Type B pancreatic cell (in vitro differentiated cells): ENCODE results near the gene OR9A4. TPM values are rescaled to one million over a fixed set of nuclear protein-coding genes. Genes with fewer than 3 reads are reported as not detected.

Experiments
- DNase-seq: peaks from one replicate; pipeline ENCODE4 v3.0.0; 2021; ENCODE audit warnings: mixed read lengths; ENCODE audit not compliant: unreplicated experiment; ENCODE audit errors: extremely low spot score
- H3K27ac Mint-ChIP-seq: 2 replicates; pipeline ENCODE4 v1.8.0; 2021; ENCODE audit warnings: mild to moderate bottlenecking, mixed read lengths
- H3K27me3 Mint-ChIP-seq: 2 replicates; pipeline ENCODE4 v1.8.0; 2021; ENCODE audit warnings: mixed read lengths
- H3K36me3 Mint-ChIP-seq: 2 replicates; pipeline ENCODE4 v1.8.0; 2021; ENCODE audit warnings: mixed read lengths
- H3K4me1 Mint-ChIP-seq: one replicate; pipeline ENCODE4 v1.8.0; 2021; ENCODE audit warnings: mixed read lengths; ENCODE audit not compliant: unreplicated experiment
- H3K4me3 Mint-ChIP-seq: 2 replicates; pipeline ENCODE4 v1.8.0; 2021; ENCODE audit warnings: mild to moderate bottlenecking, mixed read lengths
- H3K9me3 Mint-ChIP-seq: 2 replicates; pipeline ENCODE4 v1.8.0; 2021; ENCODE audit warnings: mixed read lengths
- CTCF ChIP-seq: fragments of 200-600 bp; sonication (generic); conservative IDR thresholded peaks from 2 replicates; pipeline ENCODE4 v1.5.0; 2021; ENCODE audit warnings: antibody characterized with exemption, mild to moderate bottlenecking
- total RNA-seq: library from RNA; stranded (reverse); gene quantifications from 2 replicates; pipeline ENCODE4 v1.2.1, GENCODE V29; 2021; ENCODE audit warnings: low replicate concordance

OR9A4 gene
- total RNA-seq, 1 donor from 2014 or later: not detected

GRCh38 chr7:141952461-141952860, 36.3 kb downstream of the OR9A4 start:
- DNase-seq: no peak
- TF ChIP-seq CTCF: no peak
- no peaks in the 10 kb centered on the region for H3K27me3 Mint-ChIP-seq
- no peaks in the 10 kb centered on the region for H3K4me1 Mint-ChIP-seq
- H3K36me3 Mint-ChIP-seq: no peaks in the 10 kb centered on the region
- H3K4me3 Mint-ChIP-seq: no peak overlapping the region
- H3K27ac Mint-ChIP-seq: no peak overlapping the region
- H3K9me3 Mint-ChIP-seq: no peaks in the 10 kb centered on the region

- no peaks in the 10 kb centered on the region for H3K36me3 Mint-ChIP-seq
- no peak overlapping the region for H3K27ac Mint-ChIP-seq
- no peak overlapping the region for H3K4me3 Mint-ChIP-seq
- H3K9me3 Mint-ChIP-seq: no peaks in the 10 kb centered on the region
- H3K27me3 Mint-ChIP-seq: no peaks in the 10 kb centered on the region
- no peaks in the 10 kb centered on the region for H3K4me1 Mint-ChIP-seq
- TF ChIP-seq CTCF: no peak
- DNase-seq: no peak
Observed at GRCh38 chr7:141954334-141954733, 38.1 kb downstream of the OR9A4 start.

- Mint-ChIP-seq H3K4me3 (no peak overlapping the region), H3K27me3 (peaks cover 2% of the 10 kb centered on the region), H3K27ac (no peak overlapping the region), H3K4me1 (no peaks in the 10 kb centered on the region), H3K9me3 (no peaks in the 10 kb centered on the region), H3K36me3 (no peaks in the 10 kb centered on the region)
- DNase-seq: no peak
- no peak for TF ChIP-seq CTCF
Observed at GRCh38 chr7:141956084-141956483, 39.9 kb downstream of the OR9A4 start.

GRCh38 chr7:141960687-141961422, 44.7 kb downstream of the OR9A4 start:
- Mint-ChIP-seq H3K4me1 (no peaks in the 10 kb centered on the region), H3K27ac (no peak overlapping the region), H3K9me3 (no peaks in the 10 kb centered on the region), H3K36me3 (no peaks in the 10 kb centered on the region), H3K4me3 (no peak overlapping the region), H3K27me3 (peaks cover 2% of the 10 kb centered on the region)
- no peak for TF ChIP-seq CTCF
- DNase-seq: no peak

Other genes with a start within 250 kb of the OR9A4 start
- gene DENND11, start 214.2 kb upstream of the OR9A4 start, total RNA-seq: 17.3 and 19.8 TPM in 2 replicates
- gene WEE2, start 208.0 kb upstream of the OR9A4 start, total RNA-seq: not detected in 2 replicates
- 107 and 116 TPM in 2 replicates for gene SSBP1, start 178.0 kb upstream of the OR9A4 start, total RNA-seq
- 1.2 and 3.2 TPM in 2 replicates for gene TAS2R3, start 152.3 kb upstream of the OR9A4 start, total RNA-seq
- gene TAS2R4, start 139.7 kb upstream of the OR9A4 start, total RNA-seq: 1.00 and 2.2 TPM in 2 replicates
- gene TAS2R5, start 126.2 kb upstream of the OR9A4 start, total RNA-seq: 2.5 and 3.3 TPM in 2 replicates
- gene PRSS37, start 74.9 kb upstream of the OR9A4 start, total RNA-seq: not detected in 2 replicates
- gene CLEC5A, start 30.6 kb downstream of the OR9A4 start, total RNA-seq: not detected in 2 replicates
- not detected in 2 replicates for gene TAS2R38, start 57.4 kb downstream of the OR9A4 start, total RNA-seq
- gene MGAM, start 79.5 kb downstream of the OR9A4 start, total RNA-seq: 1.3 and 2.2 TPM in 2 replicates
- gene MGAM2, start 195.3 kb downstream of the OR9A4 start, total RNA-seq: 5.9 and 9.7 TPM in 2 replicates